ENCODE data around the gene GRID2. TPM values are rescaled to one million over a fixed set of nuclear protein-coding genes. Genes with fewer than 3 reads are reported as not detected.

The GRID2 gene
- total RNA-seq, 6 experiments from 2014 or later: not detected

GRCh38 chr4:93467484-93468155, 1163.9 kb downstream of the GRID2 start:
- ATAC-seq (no peak), DNase-seq (no peak)
- TF ChIP-seq POLR2A (IDR thresholded peaks at IDR 0.05): no peak
- TF ChIP-seq, protein P1, sequence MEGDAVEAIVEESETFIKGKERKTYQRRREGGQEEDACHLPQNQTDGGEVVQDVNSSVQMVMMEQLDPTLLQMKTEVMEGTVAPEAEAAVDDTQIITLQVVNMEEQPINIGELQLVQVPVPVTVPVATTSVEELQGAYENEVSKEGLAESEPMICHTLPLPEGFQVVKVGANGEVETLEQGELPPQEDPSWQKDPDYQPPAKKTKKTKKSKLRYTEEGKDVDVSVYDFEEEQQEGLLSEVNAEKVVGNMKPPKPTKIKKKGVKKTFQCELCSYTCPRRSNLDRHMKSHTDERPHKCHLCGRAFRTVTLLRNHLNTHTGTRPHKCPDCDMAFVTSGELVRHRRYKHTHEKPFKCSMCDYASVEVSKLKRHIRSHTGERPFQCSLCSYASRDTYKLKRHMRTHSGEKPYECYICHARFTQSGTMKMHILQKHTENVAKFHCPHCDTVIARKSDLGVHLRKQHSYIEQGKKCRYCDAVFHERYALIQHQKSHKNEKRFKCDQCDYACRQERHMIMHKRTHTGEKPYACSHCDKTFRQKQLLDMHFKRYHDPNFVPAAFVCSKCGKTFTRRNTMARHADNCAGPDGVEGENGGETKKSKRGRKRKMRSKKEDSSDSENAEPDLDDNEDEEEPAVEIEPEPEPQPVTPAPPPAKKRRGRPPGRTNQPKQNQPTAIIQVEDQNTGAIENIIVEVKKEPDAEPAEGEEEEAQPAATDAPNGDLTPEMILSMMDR (IDR thresholded peaks at IDR 0.05): no peak
- no peak overlapping the region for H3K27ac ChIP-seq
- intact Hi-C loops (cut with DNase I): no loop called here
- no peaks in the 10 kb centered on the region for H3K36me3 ChIP-seq
- H3K4me3 ChIP-seq: no peak overlapping the region
- no peaks in the 10 kb centered on the region for H3K9me3 ChIP-seq
- H3K27me3 ChIP-seq: no peaks in the 10 kb centered on the region
- 40% methylated on average over 1 of the region's 1 CpG for WGBS (ENCODE audit: insufficient coverage, low coverage, low lambda C conversion rate, missing lambda C conversion rate)
- H3K4me1 ChIP-seq: no peaks in the 10 kb centered on the region

- no peak overlapping the region for H3K27ac ChIP-seq
- no peaks in the 10 kb centered on the region for H3K9me3 ChIP-seq
- no peak for TF ChIP-seq POLR2A (IDR thresholded peaks at IDR 0.05)
- TF ChIP-seq, protein P1 (IDR thresholded peaks at IDR 0.05): no peak
- no peaks in the 10 kb centered on the region for H3K36me3 ChIP-seq
- ATAC-seq: no peak
- WGBS (ENCODE audit: insufficient coverage, low coverage, low lambda C conversion rate, missing lambda C conversion rate): 20% methylated on average over 3 of the region's 3 CpGs
- intact Hi-C loops (cut with DNase I): no loop called here
- no peaks in the 10 kb centered on the region for H3K4me1 ChIP-seq
- H3K4me3 ChIP-seq: no peak overlapping the region
- no peaks in the 10 kb centered on the region for H3K27me3 ChIP-seq
- no peak for DNase-seq
Observed at GRCh38 chr4:93469560-93469959, 1165.8 kb downstream of the GRID2 start.

GRCh38 chr4:93475730-93476129, 1172.0 kb downstream of the GRID2 start:
- Histone ChIP-seq H3K27ac (no peak overlapping the region), H3K4me3 (no peak overlapping the region), H3K36me3 (no peaks in the 10 kb centered on the region), H3K27me3 (no peaks in the 10 kb centered on the region), H3K9me3 (no peaks in the 10 kb centered on the region), H3K4me1 (no peaks in the 10 kb centered on the region)
- no peak for TF ChIP-seq POLR2A (IDR thresholded peaks at IDR 0.05)
- TF ChIP-seq, protein P1 (IDR thresholded peaks at IDR 0.05): no peak
- ATAC-seq (no peak), DNase-seq (no peak)
- WGBS (ENCODE audit: insufficient coverage, low coverage, low lambda C conversion rate, missing lambda C conversion rate): 20% methylated on average over 2 of the region's 2 CpGs
- intact Hi-C loops (cut with DNase I): no loop called here

GRCh38 chr4:93478805-93479204, 1175.0 kb downstream of the GRID2 start:
- H3K9me3 ChIP-seq: no peaks in the 10 kb centered on the region
- no peak overlapping the region for H3K27ac ChIP-seq
- no peaks in the 10 kb centered on the region for H3K27me3 ChIP-seq
- DNase-seq: no peak
- H3K4me3 ChIP-seq: no peak overlapping the region
- no peaks in the 10 kb centered on the region for H3K36me3 ChIP-seq
- ATAC-seq: no peak
- intact Hi-C loops (cut with DNase I): no loop called here
- TF ChIP-seq, protein P1 (IDR thresholded peaks at IDR 0.05): no peak
- TF ChIP-seq POLR2A (IDR thresholded peaks at IDR 0.05): no peak
- WGBS (ENCODE audit: insufficient coverage, low coverage, low lambda C conversion rate, missing lambda C conversion rate): 69% methylated on average over 1 of the region's 1 CpG
- H3K4me1 ChIP-seq: no peaks in the 10 kb centered on the region
